Mucosa of descending colon (tissue), 3 donors: ENCODE measurements around the gene ANKRD24. TPM values are rescaled to one million over a fixed set of nuclear protein-coding genes. Genes with fewer than 3 reads are reported as not detected.

ENCODE experiments used
- ATAC-seq: fragments of 200-7000 bp; cut with Tn5 transposase; one replicate; pipeline ENCODE4 v1.9.1; 2020; ENCODE audit warnings: mild to moderate bottlenecking, moderate library complexity
- DNase-seq, 3 donors: peaks; one replicate each; pipeline ENCODE4 v3.0.0-alpha.2; 2020
- H3K36me3 ChIP-seq: fragments of 200-600 bp; one replicate; pipeline ENCODE4 v1.8.0; 2021; ENCODE audit warnings: low read depth, mild to moderate bottlenecking
- H3K4me1 ChIP-seq: fragments of 200-600 bp; one replicate; pipeline ENCODE4 v1.8.0; 2021; ENCODE audit warnings: low read depth, mild to moderate bottlenecking
- H3K4me3 ChIP-seq: fragments of 200-600 bp; one replicate; pipeline ENCODE4 v1.8.0; 2021; ENCODE audit warnings: mild to moderate bottlenecking
- H3K9me3 ChIP-seq: fragments of 200-600 bp; one replicate; pipeline ENCODE4 v1.8.0; 2021; ENCODE audit warnings: mild to moderate bottlenecking
- CTCF ChIP-seq: fragments of 200-600 bp; IDR thresholded peaks from one replicate; pipeline ENCODE4 v1.8.0; 2022; ENCODE audit warnings: antibody characterized with exemption, mild to moderate bottlenecking
- intact Hi-C, 2 donors: fragments of 100-400 bp; cut with DNase I in 1 of 2; cut with micrococcal nuclease in 1 of 2; formaldehyde crosslinking; loops; one replicate each; pipeline versions ENCODE4 v1.11.0 to v1.11.1; 2022; cut with DNase I, micrococcal nuclease
- total RNA-seq, 3 donors: library from RNA; stranded (reverse); fragmentation: NEBNext Ultra II Directional in 2 of 3; extraction: Animal tissue kit (Norgen Biotek cat#: 25700) in 2 of 3; gene quantifications; one replicate each; pipeline versions ENCODE4 v1.2.1 to v1.2.4, GENCODE V29; 2021 to 2023
- donor health status: DM: no; HTN: no; CAD: no; lungs with moderate emphysema.
- donor health status: DM: no; HTN: no; CAD: no.
- donor health status: DM: no; HTN: yes; CAD: no.

Gene ANKRD24
- total RNA-seq, 3 donors from 2014 or later: 0.95 to 2.7 (median 1.3) TPM

DNA sequence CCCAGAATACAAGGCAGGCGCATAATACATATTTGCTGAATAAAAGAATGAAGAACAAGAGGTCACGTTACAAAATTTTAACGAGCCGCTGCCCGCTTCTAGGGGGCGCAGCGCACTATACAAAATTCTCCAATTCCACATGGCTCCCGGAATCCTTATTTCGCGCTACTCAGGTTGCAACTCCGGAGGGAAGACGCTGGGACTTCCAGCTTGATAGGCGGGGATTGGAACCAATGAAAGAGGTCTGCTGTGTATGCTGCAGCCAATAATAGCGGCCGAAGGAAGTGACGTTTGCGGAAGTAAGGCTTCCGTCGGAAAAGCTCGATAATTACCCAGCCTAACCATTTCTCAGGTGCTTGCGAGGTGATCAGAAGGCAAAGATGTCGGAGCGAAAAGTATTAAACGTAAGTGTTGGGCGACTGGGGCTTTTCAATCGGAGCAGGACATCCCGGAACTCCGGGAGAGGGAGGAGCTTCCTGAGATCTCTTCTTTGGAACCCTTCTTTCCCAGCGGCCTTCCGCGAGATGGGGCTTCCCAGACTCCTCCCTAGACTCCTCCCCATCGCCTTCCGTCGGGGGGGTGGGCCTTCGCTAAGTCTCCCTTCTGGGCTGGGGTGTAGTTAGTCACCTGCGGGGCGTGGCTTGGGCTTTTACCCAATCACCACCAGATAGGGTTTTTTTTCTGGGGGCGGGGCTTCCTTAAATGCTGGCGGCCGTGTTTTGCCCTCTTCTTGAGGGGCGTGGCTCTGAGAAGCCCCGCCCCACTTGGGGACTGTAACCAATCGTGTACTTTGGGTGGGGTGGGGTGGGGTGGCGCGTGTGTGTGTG, 64.5 kb downstream of the ANKRD24 start, which contains the start of gene YJU2:
TSS of gene YJU2 (plus strand) at position 314 of the 827 bp plus-strand sequence. CDS start at position 381, 67 bp downstream.
- H3K4me1 ChIP-seq: peaks cover 4% of the 10 kb centered on the region
- TF ChIP-seq CTCF: no peak
- peak; percentile 99 for ATAC-seq
- peaks cover 3% of the 10 kb centered on the region for H3K36me3 ChIP-seq
- peak; percentile 97 to 100 (median 99) for DNase-seq
- intact Hi-C loops: no loop called here
- H3K4me3 ChIP-seq: peak within 1 kb of the TSS; percentile 42
- peaks cover 5% of the 10 kb centered on the region for H3K9me3 ChIP-seq

- TF ChIP-seq CTCF: no peak
- H3K4me1 ChIP-seq: no peaks in the 10 kb centered on the region
- H3K4me3 ChIP-seq: no peak overlapping the region
- ATAC-seq (no peak), DNase-seq (no peak)
- H3K36me3 ChIP-seq: peaks cover 13% of the 10 kb centered on the region
- peaks cover 5% of the 10 kb centered on the region for H3K9me3 ChIP-seq
- intact Hi-C loops: no loop called here
Observed at GRCh38 chr19:4256563-4256962, 74.1 kb downstream of the ANKRD24 start.

DNA sequence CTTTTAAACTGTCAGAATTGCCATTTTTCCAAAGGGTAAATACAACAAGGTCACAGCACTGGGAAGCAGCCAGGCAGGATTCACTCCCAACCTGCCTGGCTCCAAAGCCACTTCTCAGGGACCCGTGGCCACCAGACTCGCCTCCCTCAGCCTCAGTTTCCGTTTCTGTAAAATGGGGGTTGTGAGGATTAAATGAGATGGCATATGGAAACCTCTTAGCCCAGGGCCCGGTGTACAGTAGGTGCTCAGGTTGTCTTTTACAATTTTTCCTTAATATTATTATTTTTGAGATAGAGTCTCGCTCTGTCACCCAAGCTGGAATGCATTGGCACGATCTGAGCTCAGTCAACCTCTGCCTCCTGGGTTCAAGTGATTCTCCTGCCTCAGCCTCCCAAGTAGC, 74.5 kb downstream of the ANKRD24 start:
- DNase-seq (no peak), ATAC-seq (no peak)
- intact Hi-C loops: no loop called here
- Histone ChIP-seq H3K36me3 (peaks cover 14% of the 10 kb centered on the region), H3K9me3 (peaks cover 5% of the 10 kb centered on the region), H3K4me3 (no peak overlapping the region), H3K4me1 (no peaks in the 10 kb centered on the region)
- no peak for TF ChIP-seq CTCF

- Histone ChIP-seq H3K4me3 (no peak overlapping the region), H3K4me1 (no peaks in the 10 kb centered on the region), H3K36me3 (peaks cover 17% of the 10 kb centered on the region), H3K9me3 (peaks cover 5% of the 10 kb centered on the region)
- no peak for TF ChIP-seq CTCF
- no peak for DNase-seq
- ATAC-seq: no peak
- intact Hi-C loops: no loop called here
Observed at GRCh38 chr19:4258181-4258580, 75.7 kb downstream of the ANKRD24 start.

- Histone ChIP-seq H3K4me3 (no peak overlapping the region), H3K36me3 (peaks cover 8% of the 10 kb centered on the region), H3K9me3 (peaks cover 5% of the 10 kb centered on the region), H3K4me1 (no peaks in the 10 kb centered on the region)
- no peak for ATAC-seq
- intact Hi-C loops: loop anchor here in 1 of 2 donors (10.0 kb wide), 1 partner anchor 94 kb away; no protein-coding TSS in a partner anchor
- no peak for DNase-seq
- no peak for TF ChIP-seq CTCF
Observed at GRCh38 chr19:4260613-4261191, 78.2 kb downstream of the ANKRD24 start.
